PC-9 (cell line): ENCODE measurements around the gene STRN3.

Source experiments
- EZH2 ChIP-seq: fragments of 200-600 bp; sonication (generic); IDR thresholded peaks from 2 replicates; pipeline ENCODE4 v1.8.0; 2017; ENCODE audit warnings: antibody characterized with exemption, low read depth
- TF ChIP-seq, protein P1 (sequence below): fragments of 200-600 bp; sonication (generic); conservative IDR thresholded peaks from 2 replicates; pipeline ENCODE4 v1.6.1; 2017; ENCODE audit warnings: mixed run types, antibody characterized with exemption, mild to moderate bottlenecking, moderate library complexity

DNA sequence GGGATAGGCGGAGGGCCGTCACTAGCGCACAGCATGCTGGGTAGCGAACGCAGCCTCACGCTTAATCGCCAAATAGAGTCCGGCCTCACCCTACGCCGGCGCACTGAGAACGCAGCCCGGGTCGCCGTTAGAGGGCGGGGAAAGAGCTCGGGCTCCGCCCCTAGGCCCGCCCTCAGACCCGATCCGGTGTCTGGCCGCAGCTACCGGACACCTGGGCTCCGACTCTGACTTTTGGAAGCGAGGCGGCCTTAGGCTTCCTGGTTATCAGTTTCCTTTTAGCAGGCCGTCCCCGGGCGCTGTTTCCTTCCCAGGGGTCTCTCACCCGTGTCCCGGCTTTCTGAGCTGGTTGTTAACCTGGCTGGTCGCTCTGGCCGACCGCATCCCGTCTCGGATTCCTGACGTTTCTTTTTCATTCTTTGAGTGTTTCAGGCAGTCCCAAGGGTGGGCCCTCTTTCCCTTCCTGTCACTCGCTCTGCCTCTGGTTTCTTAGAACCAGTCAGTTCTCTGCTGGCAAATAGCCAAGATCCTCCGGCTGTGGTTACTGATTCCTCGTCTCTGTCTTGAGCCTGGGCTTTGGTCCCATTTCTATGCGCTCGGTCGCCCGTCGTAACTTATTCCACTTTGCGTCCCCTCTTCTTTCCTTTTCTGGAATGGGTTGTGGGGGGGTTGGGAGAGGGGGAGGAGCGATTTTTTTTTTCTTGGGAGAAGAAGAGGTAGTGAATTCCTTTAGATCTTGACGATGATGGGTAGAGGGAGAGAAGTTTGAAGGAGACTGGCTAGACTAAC is 464 bp upstream of the STRN3 start:
- TF ChIP-seq, protein P1, sequence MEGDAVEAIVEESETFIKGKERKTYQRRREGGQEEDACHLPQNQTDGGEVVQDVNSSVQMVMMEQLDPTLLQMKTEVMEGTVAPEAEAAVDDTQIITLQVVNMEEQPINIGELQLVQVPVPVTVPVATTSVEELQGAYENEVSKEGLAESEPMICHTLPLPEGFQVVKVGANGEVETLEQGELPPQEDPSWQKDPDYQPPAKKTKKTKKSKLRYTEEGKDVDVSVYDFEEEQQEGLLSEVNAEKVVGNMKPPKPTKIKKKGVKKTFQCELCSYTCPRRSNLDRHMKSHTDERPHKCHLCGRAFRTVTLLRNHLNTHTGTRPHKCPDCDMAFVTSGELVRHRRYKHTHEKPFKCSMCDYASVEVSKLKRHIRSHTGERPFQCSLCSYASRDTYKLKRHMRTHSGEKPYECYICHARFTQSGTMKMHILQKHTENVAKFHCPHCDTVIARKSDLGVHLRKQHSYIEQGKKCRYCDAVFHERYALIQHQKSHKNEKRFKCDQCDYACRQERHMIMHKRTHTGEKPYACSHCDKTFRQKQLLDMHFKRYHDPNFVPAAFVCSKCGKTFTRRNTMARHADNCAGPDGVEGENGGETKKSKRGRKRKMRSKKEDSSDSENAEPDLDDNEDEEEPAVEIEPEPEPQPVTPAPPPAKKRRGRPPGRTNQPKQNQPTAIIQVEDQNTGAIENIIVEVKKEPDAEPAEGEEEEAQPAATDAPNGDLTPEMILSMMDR, result no peak
- TF ChIP-seq EZH2, result no peak
